Endothelial cell of umbilical vein (primary cell): Measurements from ENCODE around the gene DSCAML1. TPM values are rescaled to one million over a fixed set of nuclear protein-coding genes. Genes with fewer than 3 reads are reported as not detected.

Experiments used
- BruUV-seq: library from RNA; stranded (reverse); fragments of 400-500 nt; replicated peaks from 2 replicates; lab custom pipeline; 2021; lab: Mats Ljungman, UMichigan
- CTCF ChIA-PET: fragments of 300-600, 350-600 bp; sonication (Branson Sonifier 250); formaldehyde crosslinking; loops from one replicate; lab custom pipeline; 2021; ENCODE audit warnings: antibody characterized with exemption, inconsistent platforms; lab: Charles Lee
- POLR2A ChIA-PET: fragments of 300-600, 350-600 bp; sonication (Branson Sonifier 250); formaldehyde crosslinking; loops from one replicate; lab custom pipeline; 2021; ENCODE audit warnings: antibody characterized with exemption, inconsistent platforms; lab: Charles Lee
- DNase-seq: peaks from one replicate; pipeline ENCODE4 v3.0.0-alpha.2; 2011; ENCODE audit warnings: low read depth, low spot score
- FAIRE-seq: peaks from 2 replicates; lab custom pipeline; 2011; peaks lifted over from hg19 to GRCh38; lab: Jason Lieb, UNC
- H2AFZ ChIP-seq: 2 replicates; pipeline ENCODE4 v1.6.0; 2012; ENCODE audit warnings: low read depth, low read length, control low read depth, inconsistent platforms
- H3K27ac ChIP-seq: 2 replicates; pipeline ENCODE4 v1.5.1; 2011; ENCODE audit warnings: low read depth, mild to moderate bottlenecking, control low read depth, low read length, moderate library complexity; ENCODE audit not compliant: insufficient read depth
- H3K27me3 ChIP-seq, 2 experiments: 2 replicates each; pipeline versions ENCODE4 v1.6.0 to v1.6.1; 2011; ENCODE audit warnings: low read length in 2 of 2, mixed read lengths in 1 of 2; ENCODE audit not compliant: control insufficient read depth in 2 of 2, insufficient read depth in 2 of 2
- H3K36me3 ChIP-seq, 2 experiments: 2 replicates in 1 of 2; 3 replicates in 1 of 2; pipeline ENCODE4 v1.5.1; 2011; ENCODE audit warnings: low read length in 2 of 2, mild to moderate bottlenecking in 1 of 2, moderate library complexity in 1 of 2; ENCODE audit not compliant: control insufficient read depth in 2 of 2, insufficient read depth in 2 of 2; ENCODE audit errors: extremely low read depth in 1 of 2
- H3K4me1 ChIP-seq: 3 replicates; pipeline ENCODE4 v1.5.1; 2011; ENCODE audit warnings: mild to moderate bottlenecking, low read length; ENCODE audit not compliant: control insufficient read depth, insufficient read depth; ENCODE audit errors: extremely low read depth
- H3K4me2 ChIP-seq: 2 replicates; pipeline ENCODE4 v1.6.1; 2011; ENCODE audit warnings: low read length, control low read depth, mixed read lengths; ENCODE audit not compliant: insufficient read depth
- H3K4me3 ChIP-seq, 3 experiments: fragments of 200-600 bp in 1 of 3; sonication (generic), shearing (Covaris generic) in 1 of 3; replicated peaks in 1 of 3; 2 replicates each; pipeline ENCODE4 v1.5.1; 2011 to 2016; ENCODE audit warnings: control low read depth in 3 of 3, low read length in 3 of 3, mild to moderate bottlenecking in 2 of 3, inconsistent platforms in 1 of 3, low read depth in 1 of 3, moderate library complexity in 1 of 3; ENCODE audit not compliant: insufficient read depth in 1 of 3
- H3K79me2 ChIP-seq: 2 replicates; pipeline ENCODE4 v1.6.0; 2012; ENCODE audit warnings: low read length, inconsistent platforms; ENCODE audit not compliant: control insufficient read depth, insufficient read depth
- H3K9ac ChIP-seq: replicated peaks from 2 replicates; pipeline ENCODE3; 2011; ENCODE audit warnings: low read length, control low read depth; ENCODE audit not compliant: insufficient read depth; ENCODE audit errors: extremely low read depth
- H3K9me1 ChIP-seq: replicated peaks from 3 replicates; pipeline ENCODE4 v1.6.0; 2011; ENCODE audit warnings: mild to moderate bottlenecking, low read length; ENCODE audit not compliant: control insufficient read depth, insufficient read depth; ENCODE audit errors: extremely low read depth
- H3K9me3 ChIP-seq: replicated peaks from 2 replicates; pipeline ENCODE4 v1.5.1; 2012; ENCODE audit warnings: low read length, inconsistent platforms; ENCODE audit not compliant: control insufficient read depth, insufficient read depth
- H4K20me1 ChIP-seq: replicated peaks from 2 replicates; pipeline ENCODE3; 2011; ENCODE audit warnings: mild to moderate bottlenecking, low read length; ENCODE audit not compliant: control insufficient read depth, insufficient read depth; ENCODE audit errors: extremely low read depth
- EZH2 ChIP-seq: IDR thresholded peaks from 2 replicates; pipeline ENCODE4 v1.6.1; 2012; ENCODE audit warnings: borderline replicate concordance, low read depth, mild to moderate bottlenecking, moderate library complexity, low read length, inconsistent platforms; ENCODE audit not compliant: severe bottlenecking
- FOS ChIP-seq: IDR thresholded peaks from 2 replicates; pipeline ENCODE4 v1.6.1; 2011; ENCODE audit warnings: mild to moderate bottlenecking, low read length, moderate library complexity, borderline replicate concordance; ENCODE audit not compliant: insufficient read depth
- GATA2 ChIP-seq: IDR thresholded peaks from 2 replicates; pipeline ENCODE4 v1.7.0; 2011; ENCODE audit warnings: low read depth, mild to moderate bottlenecking, moderate library complexity, mixed read lengths, low read length; ENCODE audit not compliant: insufficient read length, insufficient read depth
- JUN ChIP-seq: IDR thresholded peaks from 2 replicates; pipeline ENCODE4 v1.6.1; 2011; ENCODE audit warnings: borderline replicate concordance, low read depth; ENCODE audit not compliant: insufficient read length, insufficient read depth
- MYC ChIP-seq: IDR thresholded peaks from one replicate; pipeline ENCODE4 v1.6.1; 2011; ENCODE audit warnings: mild to moderate bottlenecking, low read depth, low read length
- POLR2A ChIP-seq: IDR thresholded peaks from 2 replicates; pipeline ENCODE4 v1.6.1; 2012; ENCODE audit warnings: low read depth, mild to moderate bottlenecking, control low read depth, low read length
- POLR2AphosphoS5 ChIP-seq: IDR thresholded peaks from 2 replicates; pipeline ENCODE4 v1.6.1; 2012; ENCODE audit warnings: low read depth, mild to moderate bottlenecking, control low read depth, low read length, moderate library complexity; ENCODE audit not compliant: insufficient read depth
- dilution Hi-C: fragments of 300-500 bp; cut with MboI; formaldehyde crosslinking; loops from one replicate; pipeline ENCODE4 v1.15.0; 2019; ENCODE audit warnings: low sequenced_read_pairs; ENCODE audit not compliant: extremely low pct_ligation_motif_present
- intact Hi-C: fragments of 100-400 bp; cut with micrococcal nuclease; formaldehyde crosslinking; loops from one replicate; pipeline ENCODE4 v1.10.0; 2022
- polyA plus RNA-seq, 4 experiments: library from polyadenylated mRNA; depleted of rRNA in 3 of 4; stranded (reverse) in 3 of 4; unstranded in 1 of 4; fragments of >200 nt; gene quantifications; 2 replicates each; pipeline versions ENCODE4 v1.2.1 to v1.2.3, GENCODE V29; 2011 to 2012; ENCODE audit warnings: missing spikeins in 1 of 4
- total RNA-seq: library from RNA; stranded (reverse); gene quantifications from 2 replicates; pipeline ENCODE4 v1.2.3, GENCODE V29; 2021
- TF ChIP-seq, protein P1 (sequence below): IDR thresholded peaks from 2 replicates; pipeline ENCODE4 v1.6.1; 2011; ENCODE audit not compliant: insufficient read depth, insufficient read length
- TF ChIP-seq, protein P2 (sequence below), 2 donors: IDR thresholded peaks; 1 replicate in 1 of 2; 2 replicates in 1 of 2; pipeline ENCODE4 v1.5.1; 2011; ENCODE audit warnings: low read length in 2 of 2, mild to moderate bottlenecking in 2 of 2, moderate library complexity in 2 of 2, control low read depth in 1 of 2, inconsistent platforms in 1 of 2, low read depth in 1 of 2; ENCODE audit not compliant: insufficient read depth in 1 of 2; ENCODE audit errors: extremely low read depth in 1 of 2

Gene DSCAML1
- total and polyA plus RNA-seq, 2 donors (not counting 3 experiments of a cell fraction or from before 2014, with no cell fraction given): not detected

DNA sequence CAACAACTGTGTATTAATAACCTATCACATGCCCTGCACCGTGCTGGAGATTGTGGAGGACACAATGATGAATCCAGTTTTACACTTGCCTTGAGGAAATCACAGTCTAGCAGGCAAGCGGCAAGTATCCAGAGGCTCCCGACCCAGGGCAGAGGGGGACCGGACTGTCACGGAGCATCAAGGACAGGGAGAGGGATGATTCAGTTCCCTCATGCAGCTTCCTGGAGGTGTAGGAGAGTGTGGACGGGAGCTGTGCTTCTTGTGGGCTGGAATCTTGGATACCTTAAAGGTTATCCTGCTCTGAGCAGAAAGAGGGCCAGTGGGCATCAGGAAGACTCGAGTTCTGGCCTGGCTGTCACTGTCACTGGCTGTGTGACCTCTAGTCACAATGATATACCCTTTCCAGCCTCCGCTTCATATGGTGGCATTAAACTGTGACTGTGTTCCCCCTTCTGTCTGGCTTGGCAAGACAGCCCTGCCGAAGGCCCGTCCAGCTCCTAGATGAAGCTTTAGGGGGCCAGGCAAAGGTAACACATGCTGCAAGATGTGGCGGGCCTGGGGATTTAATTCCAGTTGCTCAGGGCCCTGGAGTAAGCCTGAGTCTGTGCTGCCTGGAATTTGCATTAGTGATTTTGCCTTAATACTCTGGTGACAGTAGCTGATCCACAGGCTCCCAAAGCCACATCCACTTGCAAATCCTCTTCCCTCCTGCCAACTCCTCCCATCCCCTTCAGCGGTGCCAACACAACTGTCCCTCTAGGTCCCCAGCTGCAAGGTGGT lies 162.8 kb downstream of the DSCAML1 start:
- Histone ChIP-seq H3K9me3 (no peaks in the 10 kb centered on the region), H3K27me3 (no peaks in the 10 kb centered on the region), H3K4me3 (no peak overlapping the region), H3K9ac (no peak overlapping the region), H3K9me1 (no peaks in the 10 kb centered on the region), H2AFZ (no peak overlapping the region), H3K36me3 (no peaks in the 10 kb centered on the region), H4K20me1 (no peaks in the 10 kb centered on the region), H3K4me2 (no peak overlapping the region), H3K27ac (no peak overlapping the region), H3K4me1 (no peaks in the 10 kb centered on the region), H3K79me2 (no peaks in the 10 kb centered on the region)
- no peak for FAIRE-seq
- intact Hi-C loops: no loop called here
- POLR2A ChIA-PET: no interaction called here
- no TSS peak for BruUV-seq
- dilution Hi-C loops: no loop called here
- TF ChIP-seq POLR2A (no peak), EZH2 (no peak), POLR2AphosphoS5 (no peak), GATA2 (no peak), MYC (no peak), JUN (no peak), FOS (no peak)
- TF ChIP-seq, protein P1, sequence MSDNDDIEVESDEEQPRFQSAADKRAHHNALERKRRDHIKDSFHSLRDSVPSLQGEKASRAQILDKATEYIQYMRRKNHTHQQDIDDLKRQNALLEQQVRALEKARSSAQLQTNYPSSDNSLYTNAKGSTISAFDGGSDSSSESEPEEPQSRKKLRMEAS: no peak
- TF ChIP-seq, protein P2, sequence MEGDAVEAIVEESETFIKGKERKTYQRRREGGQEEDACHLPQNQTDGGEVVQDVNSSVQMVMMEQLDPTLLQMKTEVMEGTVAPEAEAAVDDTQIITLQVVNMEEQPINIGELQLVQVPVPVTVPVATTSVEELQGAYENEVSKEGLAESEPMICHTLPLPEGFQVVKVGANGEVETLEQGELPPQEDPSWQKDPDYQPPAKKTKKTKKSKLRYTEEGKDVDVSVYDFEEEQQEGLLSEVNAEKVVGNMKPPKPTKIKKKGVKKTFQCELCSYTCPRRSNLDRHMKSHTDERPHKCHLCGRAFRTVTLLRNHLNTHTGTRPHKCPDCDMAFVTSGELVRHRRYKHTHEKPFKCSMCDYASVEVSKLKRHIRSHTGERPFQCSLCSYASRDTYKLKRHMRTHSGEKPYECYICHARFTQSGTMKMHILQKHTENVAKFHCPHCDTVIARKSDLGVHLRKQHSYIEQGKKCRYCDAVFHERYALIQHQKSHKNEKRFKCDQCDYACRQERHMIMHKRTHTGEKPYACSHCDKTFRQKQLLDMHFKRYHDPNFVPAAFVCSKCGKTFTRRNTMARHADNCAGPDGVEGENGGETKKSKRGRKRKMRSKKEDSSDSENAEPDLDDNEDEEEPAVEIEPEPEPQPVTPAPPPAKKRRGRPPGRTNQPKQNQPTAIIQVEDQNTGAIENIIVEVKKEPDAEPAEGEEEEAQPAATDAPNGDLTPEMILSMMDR (IDR thresholded peaks at IDR 0.05; ENCODE audit: extremely low read depth in 1 of 2, insufficient read depth in 1 of 2, low read depth in 1 of 2, low read length in 2 of 2): no peak
- DNase-seq: no peak
- CTCF ChIA-PET: interaction anchor here (4.1 kb wide), 1 partner anchor 13 kb away, joined by 24 read pairs; no protein-coding TSS in a partner anchor
